Endothelial cell of umbilical vein (primary cell): Measurements from ENCODE around the gene PLOD2. TPM values are rescaled to one million over a fixed set of nuclear protein-coding genes. Genes with fewer than 3 reads are reported as not detected.

Source experiments
- BruUV-seq: library from RNA; stranded (reverse); fragments of 400-500 nt; replicated peaks from 2 replicates; lab custom pipeline; 2021; lab: Mats Ljungman, UMichigan
- CTCF ChIA-PET: fragments of 300-600, 350-600 bp; sonication (Branson Sonifier 250); formaldehyde crosslinking; loops from one replicate; lab custom pipeline; 2021; ENCODE audit warnings: antibody characterized with exemption, inconsistent platforms; lab: Charles Lee
- POLR2A ChIA-PET: fragments of 300-600, 350-600 bp; sonication (Branson Sonifier 250); formaldehyde crosslinking; loops from one replicate; lab custom pipeline; 2021; ENCODE audit warnings: antibody characterized with exemption, inconsistent platforms; lab: Charles Lee
- DNase-seq: peaks from one replicate; pipeline ENCODE4 v3.0.0-alpha.2; 2011; ENCODE audit warnings: low read depth, low spot score
- FAIRE-seq: peaks from 2 replicates; lab custom pipeline; 2011; peaks lifted over from hg19 to GRCh38; lab: Jason Lieb, UNC
- H2AFZ ChIP-seq: 2 replicates; pipeline ENCODE4 v1.6.0; 2012; ENCODE audit warnings: low read depth, low read length, control low read depth, inconsistent platforms
- H3K27ac ChIP-seq: 2 replicates; pipeline ENCODE4 v1.5.1; 2011; ENCODE audit warnings: low read depth, mild to moderate bottlenecking, control low read depth, low read length, moderate library complexity; ENCODE audit not compliant: insufficient read depth
- H3K27me3 ChIP-seq, 2 experiments: 2 replicates each; pipeline versions ENCODE4 v1.6.0 to v1.6.1; 2011; ENCODE audit warnings: low read length in 2 of 2, mixed read lengths in 1 of 2; ENCODE audit not compliant: control insufficient read depth in 2 of 2, insufficient read depth in 2 of 2
- H3K36me3 ChIP-seq, 2 experiments: 2 replicates in 1 of 2; 3 replicates in 1 of 2; pipeline ENCODE4 v1.5.1; 2011; ENCODE audit warnings: low read length in 2 of 2, mild to moderate bottlenecking in 1 of 2, moderate library complexity in 1 of 2; ENCODE audit not compliant: control insufficient read depth in 2 of 2, insufficient read depth in 2 of 2; ENCODE audit errors: extremely low read depth in 1 of 2
- H3K4me1 ChIP-seq: 3 replicates; pipeline ENCODE4 v1.5.1; 2011; ENCODE audit warnings: mild to moderate bottlenecking, low read length; ENCODE audit not compliant: control insufficient read depth, insufficient read depth; ENCODE audit errors: extremely low read depth
- H3K4me2 ChIP-seq: 2 replicates; pipeline ENCODE4 v1.6.1; 2011; ENCODE audit warnings: low read length, control low read depth, mixed read lengths; ENCODE audit not compliant: insufficient read depth
- H3K4me3 ChIP-seq, 3 experiments: fragments of 200-600 bp in 1 of 3; sonication (generic), shearing (Covaris generic) in 1 of 3; replicated peaks in 1 of 3; 2 replicates each; pipeline ENCODE4 v1.5.1; 2011 to 2016; ENCODE audit warnings: control low read depth in 3 of 3, low read length in 3 of 3, mild to moderate bottlenecking in 2 of 3, inconsistent platforms in 1 of 3, low read depth in 1 of 3, moderate library complexity in 1 of 3; ENCODE audit not compliant: insufficient read depth in 1 of 3
- H3K79me2 ChIP-seq: 2 replicates; pipeline ENCODE4 v1.6.0; 2012; ENCODE audit warnings: low read length, inconsistent platforms; ENCODE audit not compliant: control insufficient read depth, insufficient read depth
- H3K9ac ChIP-seq: replicated peaks from 2 replicates; pipeline ENCODE3; 2011; ENCODE audit warnings: low read length, control low read depth; ENCODE audit not compliant: insufficient read depth; ENCODE audit errors: extremely low read depth
- H3K9me1 ChIP-seq: replicated peaks from 3 replicates; pipeline ENCODE4 v1.6.0; 2011; ENCODE audit warnings: mild to moderate bottlenecking, low read length; ENCODE audit not compliant: control insufficient read depth, insufficient read depth; ENCODE audit errors: extremely low read depth
- H3K9me3 ChIP-seq: replicated peaks from 2 replicates; pipeline ENCODE4 v1.5.1; 2012; ENCODE audit warnings: low read length, inconsistent platforms; ENCODE audit not compliant: control insufficient read depth, insufficient read depth
- H4K20me1 ChIP-seq: replicated peaks from 2 replicates; pipeline ENCODE3; 2011; ENCODE audit warnings: mild to moderate bottlenecking, low read length; ENCODE audit not compliant: control insufficient read depth, insufficient read depth; ENCODE audit errors: extremely low read depth
- EZH2 ChIP-seq: IDR thresholded peaks from 2 replicates; pipeline ENCODE4 v1.6.1; 2012; ENCODE audit warnings: borderline replicate concordance, low read depth, mild to moderate bottlenecking, moderate library complexity, low read length, inconsistent platforms; ENCODE audit not compliant: severe bottlenecking
- FOS ChIP-seq: IDR thresholded peaks from 2 replicates; pipeline ENCODE4 v1.6.1; 2011; ENCODE audit warnings: mild to moderate bottlenecking, low read length, moderate library complexity, borderline replicate concordance; ENCODE audit not compliant: insufficient read depth
- GATA2 ChIP-seq: IDR thresholded peaks from 2 replicates; pipeline ENCODE4 v1.7.0; 2011; ENCODE audit warnings: low read depth, mild to moderate bottlenecking, moderate library complexity, mixed read lengths, low read length; ENCODE audit not compliant: insufficient read length, insufficient read depth
- JUN ChIP-seq: IDR thresholded peaks from 2 replicates; pipeline ENCODE4 v1.6.1; 2011; ENCODE audit warnings: borderline replicate concordance, low read depth; ENCODE audit not compliant: insufficient read length, insufficient read depth
- MYC ChIP-seq: IDR thresholded peaks from one replicate; pipeline ENCODE4 v1.6.1; 2011; ENCODE audit warnings: mild to moderate bottlenecking, low read depth, low read length
- POLR2A ChIP-seq: IDR thresholded peaks from 2 replicates; pipeline ENCODE4 v1.6.1; 2012; ENCODE audit warnings: low read depth, mild to moderate bottlenecking, control low read depth, low read length
- POLR2AphosphoS5 ChIP-seq: IDR thresholded peaks from 2 replicates; pipeline ENCODE4 v1.6.1; 2012; ENCODE audit warnings: low read depth, mild to moderate bottlenecking, control low read depth, low read length, moderate library complexity; ENCODE audit not compliant: insufficient read depth
- dilution Hi-C: fragments of 300-500 bp; cut with MboI; formaldehyde crosslinking; loops from one replicate; pipeline ENCODE4 v1.15.0; 2019; ENCODE audit warnings: low sequenced_read_pairs; ENCODE audit not compliant: extremely low pct_ligation_motif_present
- intact Hi-C: fragments of 100-400 bp; cut with micrococcal nuclease; formaldehyde crosslinking; loops from one replicate; pipeline ENCODE4 v1.10.0; 2022
- polyA plus RNA-seq, 4 experiments: library from polyadenylated mRNA; depleted of rRNA in 3 of 4; stranded (reverse) in 3 of 4; unstranded in 1 of 4; fragments of >200 nt; gene quantifications; 2 replicates each; pipeline versions ENCODE4 v1.2.1 to v1.2.3, GENCODE V29; 2011 to 2012; ENCODE audit warnings: missing spikeins in 1 of 4
- total RNA-seq: library from RNA; stranded (reverse); gene quantifications from 2 replicates; pipeline ENCODE4 v1.2.3, GENCODE V29; 2021
- TF ChIP-seq, protein P1 (sequence below): IDR thresholded peaks from 2 replicates; pipeline ENCODE4 v1.6.1; 2011; ENCODE audit not compliant: insufficient read depth, insufficient read length
- TF ChIP-seq, protein P2 (sequence below), 2 donors: IDR thresholded peaks; 1 replicate in 1 of 2; 2 replicates in 1 of 2; pipeline ENCODE4 v1.5.1; 2011; ENCODE audit warnings: low read length in 2 of 2, mild to moderate bottlenecking in 2 of 2, moderate library complexity in 2 of 2, control low read depth in 1 of 2, inconsistent platforms in 1 of 2, low read depth in 1 of 2; ENCODE audit not compliant: insufficient read depth in 1 of 2; ENCODE audit errors: extremely low read depth in 1 of 2

PLOD2 gene
- total and polyA plus RNA-seq, 2 donors (not counting 3 experiments of a cell fraction or from before 2014, with no cell fraction given), result 36.1 to 193 TPM

DNA sequence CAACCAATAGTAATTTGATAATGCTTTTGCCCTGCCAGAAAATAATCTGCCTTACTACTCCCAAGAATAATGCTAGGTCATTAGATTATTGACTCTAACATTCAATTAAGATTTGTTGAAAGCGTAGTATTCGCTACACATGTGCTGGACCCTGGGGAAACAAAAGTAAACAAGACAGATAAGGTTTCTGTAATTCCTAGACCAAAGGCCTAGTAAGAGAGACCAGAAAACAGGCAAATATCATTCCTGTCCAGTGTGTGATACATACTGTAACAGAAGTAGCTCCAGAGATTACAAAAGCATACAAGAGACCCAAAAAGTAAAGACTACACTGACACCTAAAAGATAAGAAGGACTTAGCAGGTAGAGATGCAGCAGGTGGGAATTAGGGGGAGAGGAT, 60.8 kb downstream of the PLOD2 start:
- H3K4me2 ChIP-seq, result no peak overlapping the region
- dilution Hi-C loops, result no loop called here
- no peaks in the 10 kb centered on the region for H3K27me3 ChIP-seq
- TF ChIP-seq, protein P1, sequence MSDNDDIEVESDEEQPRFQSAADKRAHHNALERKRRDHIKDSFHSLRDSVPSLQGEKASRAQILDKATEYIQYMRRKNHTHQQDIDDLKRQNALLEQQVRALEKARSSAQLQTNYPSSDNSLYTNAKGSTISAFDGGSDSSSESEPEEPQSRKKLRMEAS, result no peak
- TF ChIP-seq POLR2AphosphoS5 (no peak), EZH2 (no peak), JUN (no peak), FOS (no peak), POLR2A (no peak), MYC (no peak), GATA2 (no peak)
- TF ChIP-seq, protein P2, sequence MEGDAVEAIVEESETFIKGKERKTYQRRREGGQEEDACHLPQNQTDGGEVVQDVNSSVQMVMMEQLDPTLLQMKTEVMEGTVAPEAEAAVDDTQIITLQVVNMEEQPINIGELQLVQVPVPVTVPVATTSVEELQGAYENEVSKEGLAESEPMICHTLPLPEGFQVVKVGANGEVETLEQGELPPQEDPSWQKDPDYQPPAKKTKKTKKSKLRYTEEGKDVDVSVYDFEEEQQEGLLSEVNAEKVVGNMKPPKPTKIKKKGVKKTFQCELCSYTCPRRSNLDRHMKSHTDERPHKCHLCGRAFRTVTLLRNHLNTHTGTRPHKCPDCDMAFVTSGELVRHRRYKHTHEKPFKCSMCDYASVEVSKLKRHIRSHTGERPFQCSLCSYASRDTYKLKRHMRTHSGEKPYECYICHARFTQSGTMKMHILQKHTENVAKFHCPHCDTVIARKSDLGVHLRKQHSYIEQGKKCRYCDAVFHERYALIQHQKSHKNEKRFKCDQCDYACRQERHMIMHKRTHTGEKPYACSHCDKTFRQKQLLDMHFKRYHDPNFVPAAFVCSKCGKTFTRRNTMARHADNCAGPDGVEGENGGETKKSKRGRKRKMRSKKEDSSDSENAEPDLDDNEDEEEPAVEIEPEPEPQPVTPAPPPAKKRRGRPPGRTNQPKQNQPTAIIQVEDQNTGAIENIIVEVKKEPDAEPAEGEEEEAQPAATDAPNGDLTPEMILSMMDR (IDR thresholded peaks at IDR 0.05; ENCODE audit: extremely low read depth in 1 of 2, insufficient read depth in 1 of 2, low read depth in 1 of 2, low read length in 2 of 2), result no peak
- no peaks in the 10 kb centered on the region for H3K9me1 ChIP-seq
- H3K4me3 ChIP-seq, result no peak overlapping the region
- H3K9me3 ChIP-seq, result no peaks in the 10 kb centered on the region
- peak overlapping the region; percentile 89 for H3K27ac ChIP-seq
- FAIRE-seq, result no peak
- H3K79me2 ChIP-seq, result peaks cover 21% of the 10 kb centered on the region
- peaks cover 2 to 7% of the 10 kb centered on the region in 2 experiments for H3K36me3 ChIP-seq
- intact Hi-C loops, result loop anchor here (2.0 kb wide), 1 partner anchor 61 kb away; the partner anchor contains the start of gene PLOD2
- DNase-seq, result no peak
- H4K20me1 ChIP-seq, result no peaks in the 10 kb centered on the region
- H3K9ac ChIP-seq, result no peak overlapping the region
- no peak overlapping the region for H2AFZ ChIP-seq
- POLR2A ChIA-PET, result no interaction called here
- CTCF ChIA-PET, result interaction anchor here (1.4 to 2.3 kb wide), 2 partner anchors 50 to 227 kb away, joined by 3 to 5 read pairs; no protein-coding TSS in a partner anchor
- H3K4me1 ChIP-seq, result peaks cover 33% of the 10 kb centered on the region
- no TSS peak for BruUV-seq
